ENCODE data around the gene EFHC2. TPM values are rescaled to one million over a fixed set of nuclear protein-coding genes. Genes with fewer than 3 reads are reported as not detected.

Gene EFHC2
- total RNA-seq, 1 experiment from 2014 or later = 1.1 TPM

DNA sequence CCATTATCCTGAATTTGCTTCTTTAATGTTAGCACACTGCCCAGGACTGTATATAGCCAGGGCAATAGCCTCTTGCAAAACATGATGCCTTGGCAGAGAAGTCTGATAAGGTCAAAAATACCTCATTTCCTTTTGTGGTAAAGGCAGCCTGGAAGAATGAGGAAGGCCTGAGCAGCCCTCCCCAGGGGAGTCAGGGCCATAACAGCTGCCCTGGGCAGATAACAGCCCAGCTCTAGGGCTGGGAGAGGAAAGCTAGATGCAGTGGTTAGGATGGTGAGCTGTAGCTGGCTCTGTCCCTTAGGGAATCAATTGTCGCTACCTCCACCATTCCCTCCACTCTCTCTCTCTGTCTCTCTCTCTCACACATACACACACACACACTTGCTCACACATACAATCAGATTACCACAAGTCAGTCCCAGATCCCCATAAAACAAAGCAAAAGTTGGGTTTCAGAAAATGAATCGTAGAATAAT is 29.2 kb downstream of the EFHC2 start:
- H2BK120ac ChIP-seq (ENCODE audit: low read depth, low read length, poor library complexity, severe bottlenecking) = no peak overlapping the region
- Mint-ChIP-seq H3K36me3 (ENCODE audit: insufficient read depth in 1 of 3, low read depth in 3 of 3) (peaks cover 0 to 6% (median 4%) of the 10 kb centered on the region in 3 experiments; a peak in 4 of 7 replicates), H3K4me3 (no peak overlapping the region), H3K4me1 (peaks cover 0 to 6% of the 10 kb centered on the region in 2 experiments; a peak in 2 of 4 replicates), H3K27me3 (ENCODE audit: low read depth) (no peaks in the 10 kb centered on the region), H3K9me3 (peaks cover 58 to 73% of the 10 kb centered on the region in 2 experiments), H3K27ac (no peak overlapping the region)
- no peaks in the 10 kb centered on the region for H3K79me2 ChIP-seq (ENCODE audit: insufficient read depth, low read length)
- H4K20me1 ChIP-seq (ENCODE audit: control insufficient read depth, insufficient read depth, insufficient read length) = no peaks in the 10 kb centered on the region
- H3K56ac ChIP-seq (ENCODE audit: insufficient read length, low read depth, low read length) = no peak overlapping the region
- H2BK15ac ChIP-seq (ENCODE audit: low read depth, low read length) = no peak overlapping the region
- no peak overlapping the region for H2BK5ac ChIP-seq (ENCODE audit: insufficient read length, low read length)
- peaks cover 24% of the 10 kb centered on the region for H3K9me3 ChIP-seq (ENCODE audit: control insufficient read depth, low read depth, low read length)
- H3T11ph ChIP-seq (ENCODE audit: low read length) = no peak overlapping the region
- H3K23me2 ChIP-seq (ENCODE audit: insufficient read length, low read depth, low read length, poor library complexity, severe bottlenecking) = no peaks in the 10 kb centered on the region
- no peak overlapping the region for H4K5ac ChIP-seq (ENCODE audit: insufficient read length, low read depth, low read length)
- no peak overlapping the region for H3K9ac ChIP-seq (ENCODE audit: extremely low read depth, insufficient read length, low read length)
- no peak overlapping the region for H2AFZ ChIP-seq (ENCODE audit: low read length)
- TF ChIP-seq, protein P1, sequence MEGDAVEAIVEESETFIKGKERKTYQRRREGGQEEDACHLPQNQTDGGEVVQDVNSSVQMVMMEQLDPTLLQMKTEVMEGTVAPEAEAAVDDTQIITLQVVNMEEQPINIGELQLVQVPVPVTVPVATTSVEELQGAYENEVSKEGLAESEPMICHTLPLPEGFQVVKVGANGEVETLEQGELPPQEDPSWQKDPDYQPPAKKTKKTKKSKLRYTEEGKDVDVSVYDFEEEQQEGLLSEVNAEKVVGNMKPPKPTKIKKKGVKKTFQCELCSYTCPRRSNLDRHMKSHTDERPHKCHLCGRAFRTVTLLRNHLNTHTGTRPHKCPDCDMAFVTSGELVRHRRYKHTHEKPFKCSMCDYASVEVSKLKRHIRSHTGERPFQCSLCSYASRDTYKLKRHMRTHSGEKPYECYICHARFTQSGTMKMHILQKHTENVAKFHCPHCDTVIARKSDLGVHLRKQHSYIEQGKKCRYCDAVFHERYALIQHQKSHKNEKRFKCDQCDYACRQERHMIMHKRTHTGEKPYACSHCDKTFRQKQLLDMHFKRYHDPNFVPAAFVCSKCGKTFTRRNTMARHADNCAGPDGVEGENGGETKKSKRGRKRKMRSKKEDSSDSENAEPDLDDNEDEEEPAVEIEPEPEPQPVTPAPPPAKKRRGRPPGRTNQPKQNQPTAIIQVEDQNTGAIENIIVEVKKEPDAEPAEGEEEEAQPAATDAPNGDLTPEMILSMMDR (conservative IDR thresholded peaks at IDR 0.05) = no peak
- no peak overlapping the region for H3K4ac ChIP-seq (ENCODE audit: low read depth, low read length)
- no peak for DNase-seq
- H3K14ac ChIP-seq (ENCODE audit: insufficient read depth, low read length) = no peak overlapping the region
- H4K91ac ChIP-seq (ENCODE audit: insufficient read length, low read depth, low read length) = no peak overlapping the region
- H3K4me2 ChIP-seq (ENCODE audit: insufficient read depth, insufficient read length, low read length) = no peak overlapping the region
- H3K18ac ChIP-seq (ENCODE audit: insufficient read length, low read depth, low read length) = no peak overlapping the region
- no peak overlapping the region for H3K27ac ChIP-seq (ENCODE audit: insufficient read length, low read depth, low read length)
- H2AK5ac ChIP-seq (ENCODE audit: insufficient read length, low read length) = no peak overlapping the region
- no peak overlapping the region for H2BK20ac ChIP-seq (ENCODE audit: low read depth, low read length, poor library complexity, severe bottlenecking)
- H3K79me1 ChIP-seq (ENCODE audit: insufficient read depth, low read depth, low read length, poor library complexity, severe bottlenecking) = no peaks in the 10 kb centered on the region
- no peaks in the 10 kb centered on the region for H3K27me3 ChIP-seq (ENCODE audit: insufficient read depth, low read length)
- WGBS (ENCODE audit: extremely low coverage, insufficient read length, low lambda C conversion rate) = no CpG with 5 or more reads among the region's 2 CpGs
- H3K4me1 ChIP-seq (ENCODE audit: insufficient read depth, low read length) = no peaks in the 10 kb centered on the region
- H2BK12ac ChIP-seq (ENCODE audit: insufficient read length, low read depth, low read length) = no peak overlapping the region
- no peak overlapping the region for H3K23ac ChIP-seq (ENCODE audit: insufficient read length, low read depth, low read length)
- no peak overlapping the region for H4K8ac ChIP-seq (replicated peaks; ENCODE audit: insufficient read length, low read depth, low read length)
